GM12873 (cell line): Measurements from ENCODE around the gene NID1.

Source experiments
- CTCF ChIP-seq: IDR thresholded peaks from 2 replicates; pipeline ENCODE4 v1.5.1; 2012; ENCODE audit warnings: low read depth, mild to moderate bottlenecking, moderate library complexity, low read length, control low read depth; ENCODE audit not compliant: insufficient read depth; ENCODE audit errors: missing control alignments

NID1 gene

GRCh38 chr1:235947989-235948388, 116.9 kb downstream of the NID1 start:
- TF ChIP-seq CTCF = no peak

GRCh38 chr1:235946571-235946981, 118.3 kb downstream of the NID1 start:
- TF ChIP-seq CTCF = peak; percentile 51

GRCh38 chr1:235945775-235946570, 118.9 kb downstream of the NID1 start:
- no peak for TF ChIP-seq CTCF

GRCh38 chr1:235943581-235944114, 121.2 kb downstream of the NID1 start:
- no peak for TF ChIP-seq CTCF

GRCh38 chr1:235942979-235943575, 121.8 kb downstream of the NID1 start:
- TF ChIP-seq CTCF = no peak

- TF ChIP-seq CTCF = no peak
These were observed 122.3 kb downstream of the NID1 start for GRCh38 chr1:235942625-235942934.

GRCh38 chr1:235941876-235942624, 122.8 kb downstream of the NID1 start:
- no peak for TF ChIP-seq CTCF
